RWPE1 (cell line): ENCODE data around the gene VGLL1.

Experiments
- CTCF ChIA-PET: fragments of 350-600 bp; sonication (Branson Sonifier 250); formaldehyde crosslinking; extraction: SDS; loops from one replicate; lab custom pipeline; 2021; lab: Yijun Ruan, JAX
- POLR2A ChIA-PET: fragments of 400-600 bp; formaldehyde crosslinking; extraction: SDS; loops from one replicate; lab custom pipeline; 2020; ENCODE audit warnings: antibody characterized with exemption; ENCODE audit not compliant: low non-redundant PET; lab: Yijun Ruan, JAX
- DNase-seq: peaks from one replicate; pipeline ENCODE4 v3.0.0; 2012; ENCODE audit warnings: low spot score
- H3K27ac ChIP-seq: fragments of 450-650 bp; 2 replicates; pipeline ENCODE4 v1.5.1; 2017
- TF ChIP-seq, protein P1 (sequence below): fragments of 450-650 bp; conservative IDR thresholded peaks from 2 replicates; pipeline ENCODE4 v1.5.1; 2017; ENCODE audit warnings: low read depth, mild to moderate bottlenecking

Gene VGLL1

DNA sequence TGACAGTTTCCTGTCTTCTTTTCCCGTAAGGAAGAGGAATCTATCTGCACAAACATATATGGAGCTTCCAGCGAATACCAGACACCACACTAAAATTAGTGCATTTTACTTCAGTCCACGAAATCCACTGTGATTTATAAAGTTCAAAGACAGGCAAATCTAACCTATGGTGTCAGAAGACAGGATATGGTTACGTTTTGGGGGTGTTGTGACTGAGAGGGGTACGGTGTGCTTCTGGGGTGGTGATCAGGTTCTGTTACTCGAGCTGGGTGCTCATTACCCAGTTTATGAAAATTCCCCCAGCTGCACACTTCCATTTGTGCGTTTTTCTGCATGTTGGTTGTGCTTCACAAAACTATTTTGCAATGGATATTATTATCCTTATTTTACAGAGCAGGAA, 10.3 kb downstream of the VGLL1 start:
- no peak overlapping the region for H3K27ac ChIP-seq
- ChIA-PET CTCF (no interaction called here), POLR2A (no interaction called here)
- TF ChIP-seq, protein P1, sequence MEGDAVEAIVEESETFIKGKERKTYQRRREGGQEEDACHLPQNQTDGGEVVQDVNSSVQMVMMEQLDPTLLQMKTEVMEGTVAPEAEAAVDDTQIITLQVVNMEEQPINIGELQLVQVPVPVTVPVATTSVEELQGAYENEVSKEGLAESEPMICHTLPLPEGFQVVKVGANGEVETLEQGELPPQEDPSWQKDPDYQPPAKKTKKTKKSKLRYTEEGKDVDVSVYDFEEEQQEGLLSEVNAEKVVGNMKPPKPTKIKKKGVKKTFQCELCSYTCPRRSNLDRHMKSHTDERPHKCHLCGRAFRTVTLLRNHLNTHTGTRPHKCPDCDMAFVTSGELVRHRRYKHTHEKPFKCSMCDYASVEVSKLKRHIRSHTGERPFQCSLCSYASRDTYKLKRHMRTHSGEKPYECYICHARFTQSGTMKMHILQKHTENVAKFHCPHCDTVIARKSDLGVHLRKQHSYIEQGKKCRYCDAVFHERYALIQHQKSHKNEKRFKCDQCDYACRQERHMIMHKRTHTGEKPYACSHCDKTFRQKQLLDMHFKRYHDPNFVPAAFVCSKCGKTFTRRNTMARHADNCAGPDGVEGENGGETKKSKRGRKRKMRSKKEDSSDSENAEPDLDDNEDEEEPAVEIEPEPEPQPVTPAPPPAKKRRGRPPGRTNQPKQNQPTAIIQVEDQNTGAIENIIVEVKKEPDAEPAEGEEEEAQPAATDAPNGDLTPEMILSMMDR: no peak
- DNase-seq: no peak

DNA sequence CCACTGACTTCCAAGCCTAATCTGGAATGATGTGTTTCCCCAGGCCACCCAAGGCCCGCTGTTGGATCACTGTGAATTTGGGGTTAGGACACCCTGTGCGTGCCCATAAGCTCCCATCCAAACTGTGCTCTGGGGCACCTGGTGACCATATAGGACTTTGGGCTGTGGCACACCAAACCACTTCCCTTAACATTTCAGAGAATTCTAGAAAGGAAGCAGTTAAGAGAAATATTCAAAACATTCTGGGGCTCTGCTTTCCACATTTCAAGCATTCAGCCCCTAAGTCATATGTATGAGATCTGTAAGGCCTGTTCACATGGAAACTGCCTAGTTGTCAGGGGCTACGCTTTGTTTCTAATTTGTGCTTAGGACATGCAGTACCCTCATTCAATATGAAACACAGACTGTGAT, 14.4 kb downstream of the VGLL1 start:
- ChIA-PET POLR2A (no interaction called here), CTCF (no interaction called here)
- DNase-seq: no peak
- H3K27ac ChIP-seq: no peak overlapping the region
- TF ChIP-seq, protein P1: no peak

DNA sequence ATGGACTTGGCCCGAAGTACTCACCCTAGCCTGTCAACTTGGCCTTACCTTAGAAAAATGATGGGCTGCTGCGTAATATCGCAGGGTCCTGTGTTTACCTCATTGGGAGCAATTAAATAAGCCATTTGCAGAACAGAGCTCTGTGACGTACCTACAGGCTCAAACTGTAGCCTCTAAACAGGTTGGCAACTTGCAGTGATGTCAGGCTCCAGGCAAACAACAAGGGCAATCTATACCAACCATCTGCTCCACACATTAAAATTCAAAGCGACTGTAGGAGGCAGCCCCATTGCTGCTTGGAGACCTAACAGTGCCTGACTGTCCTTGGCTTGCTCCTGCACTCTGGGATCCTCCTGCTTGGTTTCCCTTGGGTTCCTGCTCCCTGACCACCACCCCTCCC, 17.2 kb downstream of the VGLL1 start:
- POLR2A ChIA-PET: no interaction called here
- no peak overlapping the region for H3K27ac ChIP-seq
- TF ChIP-seq, protein P1: no peak
- CTCF ChIA-PET: interaction anchor here (0.6 kb wide), 1 partner anchor 338 kb away, joined by 5 read pairs; no protein-coding TSS in a partner anchor
- DNase-seq: no peak

DNA sequence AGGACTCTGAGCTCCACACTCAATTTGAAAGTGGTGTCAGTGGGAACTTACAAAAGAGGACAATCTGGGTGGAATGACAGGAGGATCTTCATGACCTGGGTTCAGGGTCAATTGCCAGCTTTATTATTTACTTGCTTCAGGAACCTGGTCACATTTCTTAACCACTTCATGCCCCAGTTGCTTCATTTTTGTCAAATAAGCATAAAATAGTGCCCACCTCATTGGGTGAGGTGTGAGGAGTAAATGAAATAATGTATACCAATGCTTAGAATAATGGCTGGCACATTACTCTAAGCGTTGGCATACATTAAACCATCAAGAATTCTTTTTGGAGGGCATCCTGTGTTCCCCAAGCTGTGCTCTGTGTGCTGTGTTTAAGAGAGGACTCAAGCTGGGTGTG, 19.4 kb downstream of the VGLL1 start:
- ChIA-PET POLR2A (no interaction called here), CTCF (no interaction called here)
- TF ChIP-seq, protein P1: no peak
- DNase-seq: no peak
- H3K27ac ChIP-seq: no peak overlapping the region

- CTCF ChIA-PET: no interaction called here
- DNase-seq: no peak
- TF ChIP-seq, protein P1: no peak
- POLR2A ChIA-PET: no interaction called here
- no peak overlapping the region for H3K27ac ChIP-seq
Measured at GRCh38 chrX:136555694-136556093, 23.7 kb downstream of the VGLL1 start.

DNA sequence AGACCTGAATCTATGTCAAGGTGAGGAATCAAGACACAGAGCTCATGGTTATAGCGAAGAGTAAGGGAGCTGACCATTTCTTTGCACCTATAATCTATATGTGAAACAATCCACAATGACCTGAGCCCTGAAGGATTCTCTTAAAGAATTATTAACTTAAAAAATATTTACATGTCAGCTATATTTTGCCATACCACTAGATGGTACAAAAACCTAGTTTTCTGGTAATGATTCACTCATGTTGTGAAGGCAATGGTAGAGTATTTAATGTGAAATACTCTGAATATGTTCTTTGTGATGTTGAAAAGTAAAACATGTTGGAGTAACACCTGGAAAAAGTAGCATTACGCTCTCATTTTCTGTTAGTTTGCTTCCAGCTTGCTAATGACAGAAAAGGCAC, 40.0 kb downstream of the VGLL1 start:
- TF ChIP-seq, protein P1: no peak
- ChIA-PET POLR2A (no interaction called here), CTCF (no interaction called here)
- no peak overlapping the region for H3K27ac ChIP-seq
- DNase-seq: no peak

DNA sequence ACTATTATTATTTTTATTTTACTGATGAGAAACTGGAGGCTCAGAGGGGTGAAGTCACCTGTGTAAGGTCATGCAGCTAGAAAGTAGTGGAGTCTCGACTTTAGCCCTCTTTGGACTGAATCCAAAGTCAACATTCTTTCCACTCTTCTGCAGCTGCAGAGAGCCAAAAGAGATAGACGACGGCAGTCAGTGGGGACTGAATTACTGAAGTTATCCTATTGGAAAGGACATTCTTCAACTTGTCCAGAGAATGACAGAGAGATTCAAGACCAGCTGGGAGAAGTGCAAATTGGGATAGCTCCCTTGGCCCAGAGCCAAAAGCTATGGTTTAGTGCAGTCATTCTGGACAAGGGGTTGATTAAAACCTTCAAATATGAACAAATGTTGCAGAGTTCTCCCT, 42.5 kb downstream of the VGLL1 start:
- POLR2A ChIA-PET: no interaction called here
- H3K27ac ChIP-seq: no peak overlapping the region
- no peak for DNase-seq
- TF ChIP-seq, protein P1: no peak
- CTCF ChIA-PET: no interaction called here
